ENCODE measurements around the gene SELENOF. TPM values are rescaled to one million over a fixed set of nuclear protein-coding genes. Genes with fewer than 3 reads are reported as not detected.
A peak's percentile ranks its signal among the peaks of the same experiment; 100 is the strongest.
"Not testable (repeated sequence)": the region's sequence is repeated elsewhere in the genome, so short reads cannot be mapped to it uniquely, and the experiment has no call there.

The SELENOF gene
- total and polyA plus RNA-seq, 2 donors (not counting 1 experiment from before 2014, with no cell fraction given) = 207 to 351 TPM

- Histone ChIP-seq H2AFZ (ENCODE audit: low read length) (no peak overlapping the region), H3K36me3 (ENCODE audit: control insufficient read depth, insufficient read depth, low read length) (peaks cover 2% of the 10 kb centered on the region), H3K27me3 (ENCODE audit: control insufficient read depth, insufficient read depth, low read length) (no peaks in the 10 kb centered on the region), H3K27ac (ENCODE audit: insufficient read depth, low read length) (peak overlapping the region; percentile 30), H3K4me2 (ENCODE audit: extremely low read depth, insufficient read depth, low read length) (peak overlapping the region; percentile 94), H3K4me1 (ENCODE audit: control insufficient read depth, extremely low read depth, insufficient read depth, low read length) (peaks cover 5% of the 10 kb centered on the region), H3K79me2 (ENCODE audit: control insufficient read depth, insufficient read depth, low read length) (peaks cover 88% of the 10 kb centered on the region), H3K9me3 (ENCODE audit: control insufficient read depth, insufficient read depth, low read depth, low read length) (no peaks in the 10 kb centered on the region), H3K4me3 (replicated peaks in 1 of 4; ENCODE audit: control extremely low read depth in 1 of 4, insufficient read depth in 1 of 4, low read depth in 3 of 4, low read length in 4 of 4) (peak overlapping the region; percentile 78 to 94 (median 88)), H4K20me1 (ENCODE audit: control insufficient read depth, extremely low read depth, insufficient read depth, low read length) (peaks cover 1% of the 10 kb centered on the region), H3K9ac (ENCODE audit: insufficient read depth, low read length) (no peak overlapping the region)
- TF ChIP-seq EZH2 (IDR thresholded peaks at IDR 0.05; ENCODE audit: low read length, missing control alignments) (no peak), CTCF (conservative IDR thresholded peaks at IDR 0.05 in 1 of 2, IDR thresholded peaks at IDR 0.05 in 1 of 2; ENCODE audit: low read depth in 1 of 2, low read length in 2 of 2) (no peak)
- DNase-seq (ENCODE audit: low read depth in 2 of 2) = peak in 1 of 2 donors; percentile 34
Observed at GRCh38 chr1:86912281-86912900, 1.5 kb downstream of the SELENOF start.

GRCh38 chr1:86906419-86906818 lies 7.5 kb downstream of the SELENOF start:
- Histone ChIP-seq H2AFZ (ENCODE audit: low read length) (no peak overlapping the region), H3K36me3 (ENCODE audit: control insufficient read depth, insufficient read depth, low read length) (peaks cover 4% of the 10 kb centered on the region), H3K4me3 (replicated peaks in 1 of 4; ENCODE audit: control extremely low read depth in 1 of 4, insufficient read depth in 1 of 4, low read depth in 3 of 4, low read length in 4 of 4) (no peak overlapping the region), H4K20me1 (ENCODE audit: control insufficient read depth, extremely low read depth, insufficient read depth, low read length) (no peaks in the 10 kb centered on the region), H3K27ac (ENCODE audit: insufficient read depth, low read length) (no peak overlapping the region), H3K9me3 (ENCODE audit: control insufficient read depth, insufficient read depth, low read depth, low read length) (no peaks in the 10 kb centered on the region), H3K9ac (ENCODE audit: insufficient read depth, low read length) (no peak overlapping the region), H3K79me2 (ENCODE audit: control insufficient read depth, insufficient read depth, low read length) (peaks cover 76% of the 10 kb centered on the region), H3K4me1 (ENCODE audit: control insufficient read depth, extremely low read depth, insufficient read depth, low read length) (no peaks in the 10 kb centered on the region), H3K4me2 (ENCODE audit: extremely low read depth, insufficient read depth, low read length) (no peak overlapping the region), H3K27me3 (ENCODE audit: control insufficient read depth, insufficient read depth, low read length) (no peaks in the 10 kb centered on the region)
- no peak for TF ChIP-seq EZH2 (IDR thresholded peaks at IDR 0.05; ENCODE audit: low read length, missing control alignments)
- no peak for TF ChIP-seq CTCF (conservative IDR thresholded peaks at IDR 0.05 in 1 of 2, IDR thresholded peaks at IDR 0.05 in 1 of 2; ENCODE audit: low read depth in 1 of 2, low read length in 2 of 2)
- peak in 1 of 2 donors; percentile 8 for DNase-seq (ENCODE audit: low read depth in 2 of 2)

GRCh38 chr1:86905875-86906274 lies 8.1 kb downstream of the SELENOF start:
- Histone ChIP-seq H3K4me2 (ENCODE audit: extremely low read depth, insufficient read depth, low read length) (no peak overlapping the region), H3K36me3 (ENCODE audit: control insufficient read depth, insufficient read depth, low read length) (peaks cover 4% of the 10 kb centered on the region), H4K20me1 (ENCODE audit: control insufficient read depth, extremely low read depth, insufficient read depth, low read length) (no peaks in the 10 kb centered on the region), H3K27ac (ENCODE audit: insufficient read depth, low read length) (no peak overlapping the region), H3K4me1 (ENCODE audit: control insufficient read depth, extremely low read depth, insufficient read depth, low read length) (no peaks in the 10 kb centered on the region), H2AFZ (ENCODE audit: low read length) (no peak overlapping the region), H3K9me3 (ENCODE audit: control insufficient read depth, insufficient read depth, low read depth, low read length) (no peaks in the 10 kb centered on the region), H3K79me2 (ENCODE audit: control insufficient read depth, insufficient read depth, low read length) (peaks cover 70% of the 10 kb centered on the region), H3K4me3 (replicated peaks in 1 of 4; ENCODE audit: control extremely low read depth in 1 of 4, insufficient read depth in 1 of 4, low read depth in 3 of 4, low read length in 4 of 4) (no peak overlapping the region), H3K9ac (ENCODE audit: insufficient read depth, low read length) (no peak overlapping the region), H3K27me3 (ENCODE audit: control insufficient read depth, insufficient read depth, low read length) (no peaks in the 10 kb centered on the region)
- TF ChIP-seq EZH2 (IDR thresholded peaks at IDR 0.05; ENCODE audit: low read length, missing control alignments) (no peak), CTCF (conservative IDR thresholded peaks at IDR 0.05 in 1 of 2, IDR thresholded peaks at IDR 0.05 in 1 of 2; ENCODE audit: low read depth in 1 of 2, low read length in 2 of 2) (no peak)
- no peak for DNase-seq (ENCODE audit: low read depth in 2 of 2)

- H3K27ac ChIP-seq (ENCODE audit: insufficient read depth, low read length); H4K20me1 ChIP-seq (ENCODE audit: control insufficient read depth, extremely low read depth, insufficient read depth, low read length); H3K4me2 ChIP-seq (ENCODE audit: extremely low read depth, insufficient read depth, low read length); H3K9ac ChIP-seq (ENCODE audit: insufficient read depth, low read length); DNase-seq (ENCODE audit: low read depth in 2 of 2); H3K4me3 ChIP-seq (replicated peaks in 1 of 4; ENCODE audit: control extremely low read depth in 1 of 4, insufficient read depth in 1 of 4, low read depth in 3 of 4, low read length in 4 of 4); H2AFZ ChIP-seq (ENCODE audit: low read length); H3K36me3 ChIP-seq (ENCODE audit: control insufficient read depth, insufficient read depth, low read length); H3K27me3 ChIP-seq (ENCODE audit: control insufficient read depth, insufficient read depth, low read length); H3K9me3 ChIP-seq (ENCODE audit: control insufficient read depth, insufficient read depth, low read depth, low read length); H3K4me1 ChIP-seq (ENCODE audit: control insufficient read depth, extremely low read depth, insufficient read depth, low read length): not testable (repeated sequence)
- H3K79me2 ChIP-seq (ENCODE audit: control insufficient read depth, insufficient read depth, low read length) = peaks cover 13% of the 10 kb centered on the region
Observed at GRCh38 chr1:86899401-86899800, 14.5 kb downstream of the SELENOF start.

Measured in fibroblast of lung (primary cell).